Large intestine (tissue), 1 donor: ENCODE data around the gene WNT2. TPM values are rescaled to one million over a fixed set of nuclear protein-coding genes. Genes with fewer than 3 reads are reported as not detected.

Experiments
- polyA plus RNA-seq: library from polyadenylated mRNA; unstranded; fragments of 120-200 nt; gene quantifications from one replicate; pipeline ENCODE4 v1.2.1, GENCODE V29; 2013

Gene WNT2
- polyA plus RNA-seq, 1 donor = 0.25 TPM

Other genes starting within 250 kb of the WNT2 start
- not detected for gene ASZ1, start 104.4 kb upstream of the WNT2 start, polyA plus RNA-seq
- gene CFTR, start 157.0 kb upstream of the WNT2 start, polyA plus RNA-seq = 53.1 TPM